ENCODE data around the gene CNKSR2.

DNA sequence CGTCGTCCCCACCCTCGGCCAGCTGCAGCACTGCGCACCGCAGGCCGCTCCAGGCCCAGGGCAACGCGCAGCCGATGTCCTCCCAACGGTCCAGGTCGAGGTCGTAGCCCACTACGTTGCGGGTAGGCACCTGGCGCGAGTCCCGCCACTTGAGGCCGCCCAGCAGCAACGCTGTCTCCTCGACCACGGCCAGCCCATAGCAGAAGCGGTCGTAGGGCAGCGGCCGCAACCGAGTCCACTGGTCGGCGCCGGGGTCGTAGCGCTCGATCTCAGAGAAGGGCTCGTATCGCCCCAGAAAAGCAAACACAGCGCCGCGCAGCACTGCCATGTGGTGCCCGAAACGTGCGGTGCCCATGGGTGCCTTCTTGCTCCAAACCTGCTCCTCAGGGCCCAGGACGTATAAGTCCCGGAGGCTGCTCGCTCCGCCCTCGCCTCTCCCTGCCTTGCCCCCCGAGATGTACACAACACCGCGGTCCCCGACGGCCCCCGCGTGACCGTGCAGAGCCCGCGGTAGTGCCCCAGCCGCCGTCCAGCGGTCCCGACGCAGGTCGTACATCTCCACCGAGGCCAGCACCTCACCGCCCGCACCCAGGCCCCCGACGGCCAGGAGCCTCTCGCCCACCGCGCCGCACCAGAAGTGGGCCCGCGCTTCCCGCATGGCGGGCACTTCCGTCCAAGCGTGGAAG lies 281.8 kb downstream of the CNKSR2 start:
- no peak for TF ChIP-seq EP300 (IDR thresholded peaks at IDR 0.05)
- TF ChIP-seq, protein P1, sequence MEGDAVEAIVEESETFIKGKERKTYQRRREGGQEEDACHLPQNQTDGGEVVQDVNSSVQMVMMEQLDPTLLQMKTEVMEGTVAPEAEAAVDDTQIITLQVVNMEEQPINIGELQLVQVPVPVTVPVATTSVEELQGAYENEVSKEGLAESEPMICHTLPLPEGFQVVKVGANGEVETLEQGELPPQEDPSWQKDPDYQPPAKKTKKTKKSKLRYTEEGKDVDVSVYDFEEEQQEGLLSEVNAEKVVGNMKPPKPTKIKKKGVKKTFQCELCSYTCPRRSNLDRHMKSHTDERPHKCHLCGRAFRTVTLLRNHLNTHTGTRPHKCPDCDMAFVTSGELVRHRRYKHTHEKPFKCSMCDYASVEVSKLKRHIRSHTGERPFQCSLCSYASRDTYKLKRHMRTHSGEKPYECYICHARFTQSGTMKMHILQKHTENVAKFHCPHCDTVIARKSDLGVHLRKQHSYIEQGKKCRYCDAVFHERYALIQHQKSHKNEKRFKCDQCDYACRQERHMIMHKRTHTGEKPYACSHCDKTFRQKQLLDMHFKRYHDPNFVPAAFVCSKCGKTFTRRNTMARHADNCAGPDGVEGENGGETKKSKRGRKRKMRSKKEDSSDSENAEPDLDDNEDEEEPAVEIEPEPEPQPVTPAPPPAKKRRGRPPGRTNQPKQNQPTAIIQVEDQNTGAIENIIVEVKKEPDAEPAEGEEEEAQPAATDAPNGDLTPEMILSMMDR (IDR thresholded peaks at IDR 0.05), result no peak

Data from ovary (tissue), 3 donors.